Measurements from ENCODE around the gene SP3. TPM values are rescaled to one million over a fixed set of nuclear protein-coding genes. Genes with fewer than 3 reads are reported as not detected.

SP3 gene
- polyA plus RNA-seq, 1 donor from 2014 or later: 54.4 TPM

DNA sequence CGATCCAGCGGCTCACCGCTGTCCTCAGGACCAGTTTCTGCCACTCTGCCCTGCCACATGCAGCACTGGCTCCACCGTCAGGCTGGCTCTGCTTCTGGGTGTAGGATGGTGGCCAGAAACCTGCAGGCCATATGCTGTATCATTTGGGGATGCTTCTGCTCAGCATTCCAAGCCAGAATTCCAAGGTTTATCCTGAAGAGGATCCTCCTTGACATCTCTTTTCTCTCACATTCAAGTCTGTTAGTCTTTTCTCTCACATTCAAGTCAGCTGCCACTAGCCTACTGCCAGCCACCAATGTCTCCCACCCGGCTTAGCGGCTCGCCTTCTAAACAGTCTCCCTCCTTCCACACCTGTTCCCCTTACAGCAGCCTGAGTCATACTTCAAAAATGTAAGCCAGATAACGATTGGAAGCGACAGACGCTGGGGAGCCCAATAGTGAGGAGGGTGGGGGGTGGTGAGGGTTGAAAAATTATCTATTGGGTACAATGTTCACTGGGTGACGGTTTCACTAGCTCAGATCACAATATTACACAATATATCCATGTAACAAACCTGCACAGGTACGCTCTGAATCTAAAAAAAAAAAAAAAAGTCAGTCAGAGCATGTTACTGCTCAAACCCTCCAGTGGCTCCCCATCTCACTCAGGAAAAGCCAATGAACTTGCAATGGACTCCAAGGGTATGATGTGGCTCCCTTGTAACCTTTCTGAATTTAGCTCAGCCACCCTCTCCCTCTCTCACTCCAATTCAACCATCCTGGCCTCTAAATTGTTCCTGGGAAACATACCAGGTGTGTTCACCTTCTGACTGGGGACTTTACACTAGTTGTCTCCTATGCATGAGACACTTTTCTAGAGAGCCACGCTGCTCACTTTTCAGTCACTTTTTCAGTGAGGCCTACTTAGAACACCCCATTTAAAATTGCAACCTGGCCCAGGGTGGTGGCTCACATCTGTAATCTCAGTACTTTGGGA lies 38.8 kb upstream of the SP3 start:
- Mint-ChIP-seq H3K4me1 (peaks cover 0 to 2% (median 0%) of the 10 kb centered on the region in 3 donors), H3K4me3 (no peak overlapping the region), H3K27ac (no peak overlapping the region), H3K9me3 (no peaks in the 10 kb centered on the region), H3K27me3 (no peaks in the 10 kb centered on the region), H3K36me3 (peaks cover 3% of the 10 kb centered on the region)

DNA sequence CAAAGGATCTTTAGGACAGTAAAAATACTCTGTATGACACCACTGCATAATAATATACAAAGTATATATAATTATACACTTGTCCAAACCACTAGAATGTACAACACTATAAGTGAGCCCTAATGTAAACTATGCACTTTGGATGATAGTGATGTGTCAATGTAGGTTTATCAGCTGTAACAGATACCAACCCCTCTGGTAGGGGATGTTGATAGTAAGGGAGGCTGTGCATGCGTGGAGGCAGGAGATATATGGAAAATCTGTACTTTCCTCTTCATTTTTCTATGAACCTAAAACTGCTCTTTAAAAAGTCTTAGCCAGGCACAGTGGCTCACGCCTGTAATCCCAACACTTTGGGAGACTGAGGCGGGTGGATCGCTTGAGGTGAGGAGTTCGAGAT lies 37.5 kb upstream of the SP3 start:
- Mint-ChIP-seq H3K27me3 (no peaks in the 10 kb centered on the region), H3K4me3 (no peak overlapping the region), H3K27ac (no peak overlapping the region), H3K9me3 (no peaks in the 10 kb centered on the region), H3K4me1 (peaks cover 5 to 8% (median 7%) of the 10 kb centered on the region in 3 donors), H3K36me3 (peaks cover 3% of the 10 kb centered on the region)

DNA sequence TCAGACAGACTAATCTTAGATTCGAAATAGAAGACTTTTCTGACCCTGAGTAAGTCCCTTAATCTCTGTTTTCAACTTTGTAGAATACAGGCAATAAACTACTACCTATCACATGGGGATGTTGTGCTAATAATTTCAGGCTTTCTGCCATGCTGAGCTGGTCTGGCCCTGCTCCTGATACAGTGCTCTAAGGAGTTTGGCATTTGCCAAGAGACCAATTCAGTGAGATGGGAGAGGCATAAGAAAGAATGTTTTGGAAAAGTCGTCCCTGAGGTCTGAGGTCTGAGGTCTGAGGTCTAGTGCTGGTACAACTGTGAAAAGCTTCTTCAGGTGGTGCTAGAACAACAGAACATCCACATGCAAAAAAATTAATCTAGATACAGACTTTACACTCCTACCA lies 35.9 kb upstream of the SP3 start:
- Mint-ChIP-seq H3K4me1 (peaks cover 14 to 20% (median 15%) of the 10 kb centered on the region in 3 donors), H3K27me3 (no peaks in the 10 kb centered on the region), H3K4me3 (no peak overlapping the region), H3K9me3 (no peaks in the 10 kb centered on the region), H3K36me3 (no peaks in the 10 kb centered on the region), H3K27ac (peak overlapping the region in 1 of 3 donors; percentile 16)

DNA sequence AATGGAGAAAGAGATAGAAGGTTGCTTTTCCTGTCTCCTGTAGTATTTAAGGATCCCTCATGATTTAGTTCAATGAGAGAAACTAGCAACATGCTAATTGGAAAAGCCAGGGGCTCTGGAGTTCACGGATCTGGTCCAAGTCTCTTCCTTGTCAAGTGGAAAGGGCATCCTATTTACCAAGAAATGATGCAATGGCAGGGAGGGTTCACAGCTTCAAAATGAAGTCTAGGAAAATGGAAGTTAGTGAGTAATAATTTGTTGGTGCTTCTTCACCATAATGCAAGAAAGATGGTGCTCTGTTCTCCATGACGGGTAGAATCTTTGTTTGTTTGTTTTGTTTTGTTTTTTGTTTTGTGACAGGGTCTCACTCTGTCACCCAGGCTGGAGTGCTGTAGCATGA lies 34.6 kb upstream of the SP3 start:
- no peaks in the 10 kb centered on the region for H3K36me3 Mint-ChIP-seq
- H3K4me3 Mint-ChIP-seq: no peak overlapping the region

DNA sequence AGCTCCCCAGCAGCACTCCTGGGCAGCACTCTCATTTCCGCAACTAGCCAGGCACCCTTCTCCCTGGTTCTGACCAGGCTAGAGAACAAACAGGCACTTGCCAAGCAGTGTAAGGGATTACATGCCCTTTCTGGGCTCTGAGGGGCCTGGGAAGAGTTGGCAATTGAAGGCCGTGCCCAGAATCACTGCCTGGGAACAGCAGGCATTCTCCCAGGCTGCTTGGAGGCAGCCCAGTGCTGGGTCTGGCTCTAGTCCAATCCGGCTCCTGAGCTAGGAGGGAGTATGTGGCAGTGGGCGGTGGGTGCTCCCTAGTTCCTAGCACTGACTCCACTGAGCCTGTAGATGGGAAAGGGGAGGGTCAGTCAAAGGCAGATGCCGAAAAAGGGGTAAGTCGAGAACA lies 34.1 kb upstream of the SP3 start:
- Mint-ChIP-seq H3K27me3 (no peaks in the 10 kb centered on the region), H3K4me3 (no peak overlapping the region), H3K9me3 (no peaks in the 10 kb centered on the region), H3K4me1 (peaks cover 16 to 23% (median 19%) of the 10 kb centered on the region in 3 donors), H3K27ac (no peak overlapping the region), H3K36me3 (no peaks in the 10 kb centered on the region)

More for the DNA sequence above, 34.6 kb upstream of the SP3 start:
- Mint-ChIP-seq H3K4me1 (peaks cover 16 to 23% (median 19%) of the 10 kb centered on the region in 3 donors), H3K9me3 (no peaks in the 10 kb centered on the region), H3K27me3 (no peaks in the 10 kb centered on the region), H3K27ac (peak overlapping the region in 1 of 3 donors; percentile 21)

DNA sequence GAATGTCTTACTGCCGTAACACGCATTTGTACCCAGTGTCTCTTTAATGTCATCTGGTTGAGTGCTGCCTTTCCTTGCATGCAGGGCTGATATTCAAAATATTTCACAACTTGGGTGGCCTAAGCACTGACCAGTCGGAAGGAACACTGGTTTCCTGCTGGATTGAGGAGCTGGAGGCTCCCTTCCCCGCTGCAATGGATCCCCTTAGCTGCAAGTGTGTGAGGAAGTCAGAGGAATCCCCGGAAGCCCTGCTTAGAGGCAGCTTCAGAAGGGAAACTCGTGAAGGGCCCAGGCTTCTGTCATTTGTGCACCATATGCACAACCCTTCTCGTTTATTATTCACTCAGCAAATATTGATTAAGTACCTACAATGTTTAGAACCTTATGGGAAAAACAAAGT lies 33.2 kb upstream of the SP3 start:
- Mint-ChIP-seq H3K9me3 (no peaks in the 10 kb centered on the region), H3K27me3 (no peaks in the 10 kb centered on the region), H3K4me3 (peak overlapping the region in 1 of 4 donors; percentile 67), H3K4me1 (peaks cover 16 to 27% (median 19%) of the 10 kb centered on the region in 3 donors), H3K27ac (no peak overlapping the region), H3K36me3 (no peaks in the 10 kb centered on the region)

DNA sequence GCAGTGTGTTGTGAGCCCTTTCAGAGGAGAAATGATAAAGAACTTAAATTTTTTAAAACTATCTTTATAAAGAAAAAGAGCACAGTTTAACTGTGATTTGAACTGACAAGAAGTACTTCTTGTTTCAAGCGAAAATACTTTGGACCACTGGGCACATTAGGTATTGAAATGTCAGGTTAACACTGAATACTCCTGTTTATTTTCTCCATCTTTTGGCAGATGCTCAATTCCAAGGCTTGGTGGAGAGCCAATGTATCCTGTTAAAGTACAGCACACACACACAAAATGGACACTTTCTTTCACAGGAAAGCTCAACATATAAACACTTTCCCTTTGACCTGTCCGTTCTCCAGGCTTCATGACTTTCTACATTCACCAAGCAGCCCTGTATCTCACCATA lies 32.6 kb upstream of the SP3 start:
- H3K4me3 Mint-ChIP-seq: peak overlapping the region in 1 of 4 donors; percentile 39
- H3K9me3 Mint-ChIP-seq: no peaks in the 10 kb centered on the region
- H3K4me1 Mint-ChIP-seq: peaks cover 16 to 27% (median 19%) of the 10 kb centered on the region in 3 donors
- no peaks in the 10 kb centered on the region for H3K27me3 Mint-ChIP-seq
- H3K27ac Mint-ChIP-seq: peak overlapping the region in 2 of 3 donors; percentile 7 to 69
- no peaks in the 10 kb centered on the region for H3K36me3 Mint-ChIP-seq

DNA sequence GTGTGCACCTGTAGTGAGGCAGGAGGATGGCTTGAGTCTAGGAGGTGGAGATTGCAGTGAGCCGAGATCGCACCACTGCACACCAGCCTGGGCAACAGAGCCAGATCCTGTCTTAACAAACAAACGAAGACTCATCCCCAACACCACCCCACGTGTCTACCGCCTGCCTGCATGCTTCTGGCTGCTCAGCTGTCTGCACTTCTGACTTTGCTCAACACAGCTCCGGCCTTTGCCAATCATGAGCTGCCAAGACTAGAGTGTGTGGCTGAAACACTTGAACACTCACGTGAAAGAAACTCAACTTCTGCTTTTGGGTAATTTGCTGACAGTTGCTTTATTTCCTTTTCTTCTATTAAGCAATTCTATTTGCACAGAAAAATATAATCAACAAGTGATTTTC lies 32.1 kb upstream of the SP3 start:
- H3K27ac Mint-ChIP-seq: peak overlapping the region; percentile 7 to 93 (median 69)

DNA sequence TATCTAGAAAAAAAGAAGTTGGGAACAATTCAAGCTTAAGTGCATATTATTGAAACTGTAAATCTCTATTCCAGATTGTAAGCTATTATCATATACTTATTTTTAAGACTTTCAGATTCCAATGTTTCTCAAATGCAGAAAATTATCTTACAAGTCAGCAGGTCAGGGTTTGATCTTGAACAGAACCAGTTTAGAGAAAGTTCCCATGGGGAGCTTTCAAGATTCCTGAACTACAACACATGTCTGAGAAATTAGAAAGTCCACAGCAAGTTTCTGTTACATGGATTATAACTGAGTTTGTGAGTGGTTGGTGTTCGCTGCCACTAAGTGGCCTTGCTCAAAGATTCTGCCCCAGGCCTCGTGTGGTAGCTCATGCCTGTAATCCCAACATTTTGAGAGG lies 31.6 kb upstream of the SP3 start:
- Mint-ChIP-seq H3K4me1 (peaks cover 21 to 36% (median 24%) of the 10 kb centered on the region in 3 donors), H3K4me3 (peak overlapping the region in 1 of 4 donors; percentile 39), H3K27ac (peak overlapping the region; percentile 22 to 93 (median 69)), H3K36me3 (no peaks in the 10 kb centered on the region), H3K9me3 (no peaks in the 10 kb centered on the region), H3K27me3 (no peaks in the 10 kb centered on the region)

More for the DNA sequence above, 32.1 kb upstream of the SP3 start:
- H3K4me3 Mint-ChIP-seq: peak overlapping the region in 3 of 4 donors; percentile 9 to 39 (median 29)
- H3K27me3 Mint-ChIP-seq: no peaks in the 10 kb centered on the region
- H3K4me1 Mint-ChIP-seq: peaks cover 19 to 32% (median 20%) of the 10 kb centered on the region in 3 donors
- H3K9me3 Mint-ChIP-seq: no peaks in the 10 kb centered on the region
- no peaks in the 10 kb centered on the region for H3K36me3 Mint-ChIP-seq

DNA sequence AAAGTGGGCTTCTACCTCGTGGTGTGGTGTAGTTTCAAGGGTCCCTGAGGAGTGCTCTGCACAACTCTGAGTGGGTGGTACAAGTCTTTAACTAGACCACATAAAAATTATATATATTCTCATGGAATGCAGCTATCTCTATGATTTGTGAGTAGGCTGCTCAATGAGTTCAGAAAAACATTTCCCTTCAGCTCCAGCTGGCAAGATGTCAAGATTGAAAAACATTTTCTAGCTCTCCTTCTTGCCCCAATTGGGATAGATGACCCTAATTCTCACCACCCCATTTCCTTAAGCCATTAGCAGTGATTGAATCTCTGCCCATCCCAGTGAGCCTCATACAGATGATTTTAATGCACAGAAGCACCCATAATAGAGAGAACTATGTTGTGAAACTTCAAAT lies 28.3 kb upstream of the SP3 start:
- Mint-ChIP-seq H3K27ac (no peak overlapping the region), H3K4me1 (peaks cover 43 to 65% (median 47%) of the 10 kb centered on the region in 3 donors), H3K36me3 (peaks cover 4% of the 10 kb centered on the region), H3K9me3 (no peaks in the 10 kb centered on the region), H3K27me3 (no peaks in the 10 kb centered on the region), H3K4me3 (peak overlapping the region in 1 of 4 donors; percentile 24)

DNA sequence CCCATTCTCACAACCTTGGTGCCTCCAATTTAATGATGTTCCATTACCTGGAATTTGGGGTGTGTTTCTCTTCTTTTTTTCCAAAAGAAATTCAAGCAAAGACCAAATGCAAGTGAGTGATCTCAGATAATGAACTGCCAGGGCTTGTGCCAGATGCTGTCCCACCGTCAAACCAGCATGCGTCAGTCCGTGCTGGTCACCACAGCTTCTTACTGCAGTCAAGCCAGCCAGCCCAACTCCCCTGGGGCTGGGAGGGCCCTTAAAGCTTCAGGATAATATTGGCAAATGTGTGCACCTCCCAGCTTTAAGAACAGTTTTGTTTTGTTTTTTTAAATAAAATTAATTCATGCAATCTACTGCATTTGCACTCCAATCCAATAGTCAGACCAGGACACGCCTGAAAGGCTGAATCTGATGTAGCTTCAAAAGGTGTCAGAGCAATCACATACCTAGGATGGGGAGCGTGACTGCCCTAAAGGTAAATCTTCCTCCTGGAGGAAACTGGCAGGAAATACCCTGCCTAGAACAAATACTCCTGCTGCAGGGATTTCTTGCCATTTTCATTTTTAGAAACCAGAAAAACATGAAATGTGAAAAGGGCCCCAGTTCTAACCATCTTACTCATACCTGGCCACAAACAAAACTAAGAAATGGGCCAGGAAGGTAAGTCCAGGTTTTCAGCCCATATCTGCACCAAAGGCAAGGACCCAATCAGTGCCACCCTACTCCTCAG lies 26.8 kb upstream of the SP3 start:
- Mint-ChIP-seq H3K27me3 (no peaks in the 10 kb centered on the region), H3K27ac (peak overlapping the region; percentile 59 to 98 (median 98)), H3K9me3 (no peaks in the 10 kb centered on the region), H3K4me3 (peak overlapping the region in 3 of 4 donors; percentile 15 to 91 (median 89)), H3K4me1 (peaks cover 33 to 52% (median 36%) of the 10 kb centered on the region in 3 donors), H3K36me3 (peaks cover 4% of the 10 kb centered on the region)

DNA sequence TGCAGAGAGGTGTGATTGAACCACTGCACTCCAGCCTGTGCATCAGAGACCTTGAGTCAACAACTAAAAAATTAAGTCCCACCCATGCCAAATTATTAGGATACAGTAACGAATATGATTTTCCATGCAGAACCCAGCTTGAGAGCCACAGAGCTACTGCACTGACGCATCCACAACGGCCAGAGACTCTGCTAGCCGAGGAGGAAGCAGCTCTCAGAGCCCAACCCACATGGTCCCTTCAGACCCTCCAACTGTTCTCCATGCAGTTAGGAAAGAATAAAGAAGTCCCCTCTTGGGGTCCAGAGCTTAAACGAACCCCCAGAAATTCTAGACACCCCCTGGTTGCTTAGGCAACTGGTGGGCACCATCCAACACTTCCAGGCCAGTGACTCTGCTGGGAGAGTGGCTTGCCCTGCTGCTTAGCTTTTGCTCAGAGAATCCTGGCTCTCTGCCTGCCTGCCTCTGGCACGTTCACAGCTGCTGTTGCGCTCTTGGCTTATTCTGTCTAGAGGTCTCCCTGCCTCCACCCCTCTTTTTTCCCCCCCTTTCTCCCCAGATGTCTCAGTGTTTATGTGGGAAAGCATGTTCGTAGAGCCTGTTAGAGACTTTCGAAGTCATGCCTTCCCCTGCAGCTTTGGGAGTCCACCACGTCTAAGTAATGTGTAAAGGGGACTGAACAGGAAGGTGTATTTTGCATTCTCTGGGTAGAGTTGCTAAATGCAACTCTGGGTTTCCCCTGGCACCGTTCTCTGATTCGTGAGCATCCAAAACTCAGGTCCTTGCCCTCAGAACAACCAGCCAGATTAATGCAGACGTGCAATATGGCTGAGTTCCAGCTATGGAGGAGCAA lies 26.0 kb upstream of the SP3 start:
- peak overlapping the region; percentile 15 to 91 (median 72) for H3K4me3 Mint-ChIP-seq
- peak overlapping the region; percentile 59 to 98 (median 98) for H3K27ac Mint-ChIP-seq
- no peaks in the 10 kb centered on the region for H3K9me3 Mint-ChIP-seq

DNA sequence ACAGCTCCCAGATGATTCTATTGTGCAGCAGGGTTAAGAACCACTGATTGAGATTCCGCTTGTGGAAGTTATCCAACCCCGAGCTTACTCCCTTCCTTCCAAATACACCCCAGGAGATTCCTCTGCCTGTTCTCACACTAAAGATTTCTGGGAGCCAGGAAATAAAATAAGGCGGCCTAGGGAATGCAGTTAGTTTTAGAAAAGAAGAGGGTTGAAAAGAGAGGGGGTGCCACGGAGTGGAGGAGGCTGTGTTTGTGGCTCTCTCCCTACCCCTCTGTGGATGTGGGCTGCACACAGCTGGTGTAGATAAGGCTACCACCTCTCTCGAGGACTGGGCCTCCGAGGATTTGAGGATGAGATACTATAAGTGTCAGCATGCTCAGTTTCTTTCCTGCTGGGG lies 25.1 kb upstream of the SP3 start:
- Mint-ChIP-seq H3K9me3 (no peaks in the 10 kb centered on the region), H3K27ac (peak overlapping the region; percentile 59 to 98 (median 67)), H3K4me3 (peak overlapping the region in 2 of 4 donors; percentile 89 to 91), H3K27me3 (no peaks in the 10 kb centered on the region), H3K36me3 (peaks cover 4% of the 10 kb centered on the region), H3K4me1 (peaks cover 24 to 50% (median 35%) of the 10 kb centered on the region in 3 donors)

More for the DNA sequence above, 26.0 kb upstream of the SP3 start:
- Mint-ChIP-seq H3K36me3 (peaks cover 4% of the 10 kb centered on the region), H3K4me1 (peaks cover 28 to 49% (median 35%) of the 10 kb centered on the region in 3 donors), H3K27me3 (no peaks in the 10 kb centered on the region)

DNA sequence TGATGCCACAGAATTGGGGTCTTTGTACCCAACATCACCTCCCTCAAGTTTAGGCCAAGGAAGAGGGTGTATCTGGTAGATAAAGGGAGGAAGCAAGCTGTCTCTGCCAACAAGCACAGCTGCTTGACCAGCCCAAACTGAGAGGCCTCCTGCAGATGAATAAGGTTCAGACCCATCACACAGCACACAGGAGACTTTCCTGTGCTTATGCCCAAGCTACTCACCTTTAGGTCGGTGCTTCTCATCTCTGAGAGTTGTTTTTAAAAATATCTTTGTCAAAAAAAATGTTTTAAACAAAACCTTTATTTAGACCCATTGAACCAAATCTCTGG lies 24.7 kb upstream of the SP3 start:
- Mint-ChIP-seq H3K4me1 (peaks cover 24 to 48% (median 35%) of the 10 kb centered on the region in 3 donors), H3K9me3 (no peaks in the 10 kb centered on the region), H3K4me3 (peak overlapping the region in 3 of 4 donors; percentile 31 to 91 (median 89)), H3K27me3 (no peaks in the 10 kb centered on the region), H3K36me3 (peaks cover 4% of the 10 kb centered on the region), H3K27ac (peak overlapping the region; percentile 59 to 98 (median 67))

All from IgD-negative memory B cell (primary cell).